Stimulated activated effector memory CD8-positive, alpha-beta T cell treated with anti-CD3 and anti-CD28 coated beads, Interleukin-12 subunit alpha, Interleukin-12 subunit beta, amount 100 ng/mL, for 72 hours (primary cell): ENCODE data around the gene RUNX1.

Experiments
- ATAC-seq: fragments of 150-1000 bp; cut with Tn5 transposase; 2 replicates; pipeline ENCODE4 v1.10.0; 2021
- DNase-seq, 2 donors: peaks; one replicate each; pipeline ENCODE4 v3.0.0; 2021 to 2022; ENCODE audit warnings: low spot score in 2 of 2
- H3K27ac Mint-ChIP-seq: one replicate; pipeline ENCODE4 v1.8.0; 2022; ENCODE audit warnings: mild to moderate bottlenecking, mixed read lengths
- H3K36me3 Mint-ChIP-seq: one replicate; pipeline ENCODE4 v1.8.0; 2022; ENCODE audit warnings: mild to moderate bottlenecking, mixed read lengths
- H3K4me1 Mint-ChIP-seq: one replicate; pipeline ENCODE4 v1.8.0; 2022; ENCODE audit warnings: mixed read lengths
- H3K4me3 Mint-ChIP-seq: one replicate; pipeline ENCODE4 v1.8.0; 2022; ENCODE audit warnings: mild to moderate bottlenecking, mixed read lengths
- H3K9me3 Mint-ChIP-seq: one replicate; pipeline ENCODE4 v1.8.0; 2022; ENCODE audit warnings: mixed read lengths

RUNX1 gene

GRCh38 chr21:35020436-35020835, 28.7 kb downstream of the RUNX1 start:
- Mint-ChIP-seq H3K9me3 (peaks cover 2% of the 10 kb centered on the region), H3K4me1 (peaks cover 85% of the 10 kb centered on the region), H3K4me3 (peak overlapping the region; percentile 17), H3K27ac (peak overlapping the region; percentile 41), H3K36me3 (peaks cover 13% of the 10 kb centered on the region)
- DNase-seq, result no peak
- peak; percentile 46 for ATAC-seq

DNA sequence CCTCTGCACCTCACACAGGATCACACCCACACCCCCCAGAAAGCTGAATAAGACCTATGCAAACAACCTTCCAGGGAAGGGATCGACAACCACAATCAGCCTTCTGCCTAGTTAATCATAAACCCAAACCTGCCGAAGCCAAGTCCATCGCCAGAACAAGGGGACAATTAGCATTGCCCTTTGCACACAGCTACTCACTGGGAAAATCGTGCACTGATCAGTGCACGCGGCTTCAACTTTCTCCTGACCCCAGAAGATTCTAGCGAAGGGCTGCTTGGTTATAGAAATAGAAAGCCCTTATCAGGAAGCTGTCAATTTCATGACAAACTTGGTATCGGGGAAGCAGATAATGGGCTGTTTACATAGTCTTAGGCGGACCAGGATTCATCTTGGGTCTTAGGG, 29.5 kb downstream of the RUNX1 start:
- H3K4me1 Mint-ChIP-seq, result peaks cover 85% of the 10 kb centered on the region
- peaks cover 2% of the 10 kb centered on the region for H3K9me3 Mint-ChIP-seq
- H3K4me3 Mint-ChIP-seq, result no peak overlapping the region
- peaks cover 10% of the 10 kb centered on the region for H3K36me3 Mint-ChIP-seq
- DNase-seq, result no peak
- H3K27ac Mint-ChIP-seq, result peak overlapping the region; percentile 41
- ATAC-seq, result no peak

DNA sequence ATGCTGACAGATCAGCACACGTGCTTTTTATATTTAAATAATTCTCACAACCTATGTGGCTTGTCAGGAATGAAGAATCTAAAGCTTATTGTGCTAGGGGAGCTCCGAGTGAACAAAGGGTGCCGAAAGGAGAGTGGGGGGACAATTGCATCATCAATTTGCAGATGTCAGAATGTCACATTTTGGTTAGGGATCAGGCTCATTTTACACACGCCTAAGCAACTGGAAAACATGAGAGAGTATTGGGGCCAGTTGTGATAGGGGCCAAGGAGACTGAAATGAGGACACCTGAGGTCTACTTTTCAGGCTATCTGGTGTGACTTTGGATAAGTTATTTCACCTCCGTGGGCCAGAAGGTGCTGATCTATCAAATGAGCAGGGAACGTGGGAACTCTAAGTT, 31.8 kb downstream of the RUNX1 start:
- H3K27ac Mint-ChIP-seq, result peak overlapping the region; percentile 76
- H3K4me3 Mint-ChIP-seq, result no peak overlapping the region
- no peaks in the 10 kb centered on the region for H3K36me3 Mint-ChIP-seq
- H3K4me1 Mint-ChIP-seq, result peaks cover 73% of the 10 kb centered on the region
- ATAC-seq, result no peak
- no peaks in the 10 kb centered on the region for H3K9me3 Mint-ChIP-seq
- DNase-seq, result no peak

DNA sequence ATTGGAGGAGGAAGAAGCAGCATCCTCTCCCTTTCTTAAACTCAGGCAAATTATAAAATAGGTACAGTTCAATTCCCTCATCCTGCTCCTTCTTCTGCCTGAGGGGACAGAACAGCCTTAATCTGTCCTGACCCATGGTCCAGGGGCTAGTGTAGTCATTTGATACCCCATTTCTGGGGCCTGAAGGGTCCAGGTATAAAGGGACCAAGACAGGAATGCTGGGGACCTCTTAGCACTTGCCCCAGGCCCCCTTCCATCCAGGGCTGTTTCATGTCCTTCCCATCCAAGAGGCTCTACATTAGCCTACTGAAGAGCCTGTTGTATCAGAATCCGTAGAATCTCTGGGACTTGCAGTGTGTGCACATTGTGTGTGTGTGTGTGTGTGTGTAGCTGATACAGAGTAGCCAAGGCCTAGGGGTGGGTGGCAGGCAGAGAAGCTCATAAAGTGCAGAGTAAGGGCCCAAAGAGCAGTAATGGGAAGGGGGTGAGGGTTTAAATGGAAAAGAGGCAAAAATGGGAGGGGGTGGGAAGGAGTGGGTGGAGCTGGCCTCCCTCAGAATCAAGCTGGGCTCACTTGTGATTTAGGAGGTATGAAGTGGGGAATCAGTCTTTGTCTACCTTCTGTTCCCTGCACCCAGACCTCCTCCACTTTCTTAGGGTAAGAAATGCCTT, 32.4 kb downstream of the RUNX1 start:
- H3K36me3 Mint-ChIP-seq, result no peaks in the 10 kb centered on the region
- H3K9me3 Mint-ChIP-seq, result no peaks in the 10 kb centered on the region
- peaks cover 72% of the 10 kb centered on the region for H3K4me1 Mint-ChIP-seq
- DNase-seq (no peak), ATAC-seq (no peak)
- H3K27ac Mint-ChIP-seq, result peak overlapping the region; percentile 76
- no peak overlapping the region for H3K4me3 Mint-ChIP-seq

DNA sequence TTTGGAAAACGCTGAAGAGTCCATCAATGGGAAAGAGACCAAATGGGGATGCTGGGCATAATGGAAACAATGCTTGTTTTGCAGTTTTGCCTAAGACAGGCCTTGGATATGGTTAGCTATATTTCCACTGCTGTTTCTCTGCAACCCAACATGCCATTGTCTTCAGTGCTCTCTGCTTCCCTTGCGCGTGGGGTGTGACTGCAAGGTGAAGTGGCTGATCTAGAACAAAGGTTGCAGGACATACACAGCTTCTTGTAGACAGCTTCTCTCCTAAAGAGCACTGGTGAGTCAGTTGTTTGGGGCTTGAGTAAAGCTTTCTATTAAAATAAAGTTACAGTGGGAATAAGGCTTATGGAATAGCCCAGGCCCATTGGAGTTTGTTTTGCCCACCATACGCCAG, 33.0 kb downstream of the RUNX1 start:
- DNase-seq, result no peak
- peaks cover 72% of the 10 kb centered on the region for H3K4me1 Mint-ChIP-seq
- H3K36me3 Mint-ChIP-seq, result no peaks in the 10 kb centered on the region
- peak overlapping the region; percentile 76 for H3K27ac Mint-ChIP-seq
- no peaks in the 10 kb centered on the region for H3K9me3 Mint-ChIP-seq
- no peak for ATAC-seq
- peak overlapping the region; percentile 10 for H3K4me3 Mint-ChIP-seq

DNA sequence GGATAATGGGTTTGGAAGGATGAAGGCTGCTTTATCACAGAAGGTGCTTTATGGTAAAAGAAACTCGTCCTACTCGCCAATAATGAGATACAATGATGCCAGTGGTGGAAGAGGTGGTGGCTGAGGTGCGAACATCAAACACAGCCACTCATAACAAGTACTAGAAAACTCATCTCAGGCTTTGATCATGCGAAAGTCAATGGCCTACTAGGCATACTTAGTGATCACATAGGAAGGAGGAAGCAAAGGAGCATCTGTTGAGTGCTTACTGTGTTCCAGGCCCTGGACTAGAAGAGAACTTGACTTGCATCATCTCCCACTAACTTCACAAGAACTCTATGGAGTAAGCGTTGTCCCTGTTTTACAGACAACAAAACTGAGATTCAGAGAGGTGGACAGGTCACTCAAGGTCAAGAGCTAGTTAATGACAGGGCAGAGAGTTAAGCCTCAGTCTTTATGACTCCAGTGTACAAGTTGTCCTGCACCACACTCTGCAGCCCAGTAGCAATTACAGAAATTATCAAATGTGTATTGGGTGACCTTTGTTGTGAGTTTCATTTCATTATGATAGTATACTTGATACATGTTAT, 33.6 kb downstream of the RUNX1 start:
- Mint-ChIP-seq H3K4me1 (peaks cover 70% of the 10 kb centered on the region), H3K27ac (peak overlapping the region; percentile 76), H3K4me3 (peak overlapping the region; percentile 10), H3K9me3 (no peaks in the 10 kb centered on the region), H3K36me3 (no peaks in the 10 kb centered on the region)
- DNase-seq (no peak), ATAC-seq (peak; percentile 99)

GRCh38 chr21:35014302-35015041, 34.6 kb downstream of the RUNX1 start:
- no peak for DNase-seq
- ATAC-seq, result no peak
- no peaks in the 10 kb centered on the region for H3K9me3 Mint-ChIP-seq
- peaks cover 70% of the 10 kb centered on the region for H3K4me1 Mint-ChIP-seq
- no peaks in the 10 kb centered on the region for H3K36me3 Mint-ChIP-seq
- H3K4me3 Mint-ChIP-seq, result peak overlapping the region; percentile 10
- H3K27ac Mint-ChIP-seq, result peak overlapping the region; percentile 76

- H3K4me3 Mint-ChIP-seq, result peak overlapping the region; percentile 50
- no peaks in the 10 kb centered on the region for H3K9me3 Mint-ChIP-seq
- H3K4me1 Mint-ChIP-seq, result peaks cover 76% of the 10 kb centered on the region
- no peak for DNase-seq
- no peaks in the 10 kb centered on the region for H3K36me3 Mint-ChIP-seq
- peak overlapping the region; percentile 68 for H3K27ac Mint-ChIP-seq
- ATAC-seq, result no peak
These were observed 37.4 kb downstream of the RUNX1 start for GRCh38 chr21:35011681-35012080.

DNA sequence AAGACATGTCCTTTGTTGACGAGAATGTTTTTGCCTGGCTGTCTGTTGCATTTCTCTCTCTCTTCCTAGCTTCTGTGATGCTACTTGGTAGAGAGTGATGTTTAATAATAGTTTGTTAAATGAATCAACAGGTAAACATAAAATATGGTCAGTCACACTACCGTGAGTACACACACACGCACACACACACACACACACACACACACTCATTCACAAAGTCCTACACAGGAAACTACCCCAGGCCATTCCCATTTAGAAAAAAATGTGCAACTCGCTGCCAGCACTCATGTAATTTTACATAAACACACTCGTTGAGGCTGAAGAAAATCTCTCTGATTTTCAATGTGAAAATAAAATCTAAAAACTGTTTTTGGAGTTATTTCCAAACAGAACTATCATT, 38.7 kb downstream of the RUNX1 start:
- H3K27ac Mint-ChIP-seq, result no peak overlapping the region

GRCh38 chr21:35007348-35007747, 41.8 kb downstream of the RUNX1 start:
- Mint-ChIP-seq H3K4me3 (no peak overlapping the region), H3K36me3 (no peaks in the 10 kb centered on the region), H3K4me1 (peaks cover 90% of the 10 kb centered on the region), H3K27ac (peak overlapping the region; percentile 85), H3K9me3 (no peaks in the 10 kb centered on the region)
- no peak for ATAC-seq
- no peak for DNase-seq

More for the DNA sequence above, 38.7 kb downstream of the RUNX1 start:
- no peaks in the 10 kb centered on the region for H3K9me3 Mint-ChIP-seq
- peaks cover 76% of the 10 kb centered on the region for H3K4me1 Mint-ChIP-seq
- H3K36me3 Mint-ChIP-seq, result no peaks in the 10 kb centered on the region
- DNase-seq (no peak), ATAC-seq (no peak)
- no peak overlapping the region for H3K4me3 Mint-ChIP-seq

DNA sequence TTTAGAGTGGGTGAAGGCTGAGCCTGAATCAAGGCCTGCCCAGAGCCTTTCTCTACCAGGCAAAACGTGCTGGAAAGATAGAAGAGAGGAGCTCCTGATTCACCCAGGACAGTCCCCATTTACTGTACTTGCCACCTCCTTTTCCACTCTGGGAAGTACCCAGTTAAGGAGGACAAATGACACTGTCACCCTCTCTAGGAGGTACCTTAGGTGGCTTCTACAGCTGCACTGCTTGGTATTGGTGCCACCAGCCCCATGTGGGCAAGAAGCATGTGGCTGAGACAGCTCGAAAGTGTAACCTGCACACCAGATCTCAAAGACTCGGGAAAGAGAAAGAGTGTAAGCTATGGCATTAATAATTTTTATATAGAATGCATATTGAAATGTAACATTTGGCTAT, 42.3 kb downstream of the RUNX1 start:
- H3K4me3 Mint-ChIP-seq, result no peak overlapping the region
- H3K27ac Mint-ChIP-seq, result peak overlapping the region; percentile 85
- H3K4me1 Mint-ChIP-seq, result peaks cover 92% of the 10 kb centered on the region

DNA sequence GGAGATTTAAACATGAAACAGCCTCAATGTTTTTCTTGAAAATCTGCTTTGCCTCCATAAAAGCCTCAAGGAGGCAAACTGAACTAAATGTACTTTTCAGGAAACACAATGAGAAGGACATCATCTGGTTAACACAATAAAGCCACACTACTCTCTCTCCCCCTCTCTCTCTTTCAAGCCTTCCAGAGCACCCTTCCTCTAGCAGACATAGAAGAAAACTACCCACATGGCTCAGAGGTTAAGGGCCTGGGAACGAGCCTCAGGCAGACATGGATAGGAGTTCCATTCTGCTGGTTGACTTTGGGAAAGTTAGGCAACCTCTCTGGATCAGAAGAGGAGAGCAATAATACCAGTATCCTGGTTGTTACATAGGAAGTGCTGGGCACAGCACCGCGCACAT, 42.9 kb downstream of the RUNX1 start:
- no peak for DNase-seq
- peak overlapping the region; percentile 80 for H3K27ac Mint-ChIP-seq
- H3K4me1 Mint-ChIP-seq, result peaks cover 92% of the 10 kb centered on the region
- ATAC-seq, result no peak
- no peaks in the 10 kb centered on the region for H3K9me3 Mint-ChIP-seq
- no peak overlapping the region for H3K4me3 Mint-ChIP-seq
- no peaks in the 10 kb centered on the region for H3K36me3 Mint-ChIP-seq

More for the DNA sequence above, 42.3 kb downstream of the RUNX1 start:
- Mint-ChIP-seq H3K9me3 (no peaks in the 10 kb centered on the region), H3K36me3 (no peaks in the 10 kb centered on the region)
- DNase-seq (no peak), ATAC-seq (no peak)

GRCh38 chr21:35005560-35006224, 43.4 kb downstream of the RUNX1 start:
- Mint-ChIP-seq H3K27ac (peak overlapping the region; percentile 80), H3K4me3 (no peak overlapping the region)

DNA sequence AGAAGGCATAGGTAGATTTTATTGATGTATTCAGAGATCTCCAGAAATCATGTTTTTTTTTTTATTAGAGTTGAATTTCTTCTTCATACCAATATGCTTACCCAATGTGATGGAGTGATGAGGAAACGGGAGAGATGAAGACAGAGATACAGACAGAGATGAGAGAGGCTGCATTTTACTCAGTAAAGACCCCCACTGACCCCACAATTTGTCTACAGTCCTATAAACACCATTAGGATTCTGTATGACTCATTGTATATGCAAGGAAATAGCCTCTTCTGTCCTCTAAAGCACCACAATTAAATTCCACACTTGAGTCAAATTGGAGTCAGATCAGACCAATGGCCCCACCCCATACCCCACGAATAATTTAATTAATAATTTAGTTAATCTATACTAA, 44.0 kb downstream of the RUNX1 start:
- Mint-ChIP-seq H3K36me3 (no peaks in the 10 kb centered on the region), H3K9me3 (no peaks in the 10 kb centered on the region), H3K27ac (peak overlapping the region; percentile 80), H3K4me3 (no peak overlapping the region), H3K4me1 (peaks cover 90% of the 10 kb centered on the region)
- peak; percentile 44 for ATAC-seq
- no peak for DNase-seq

More at GRCh38 chr21:35005560-35006224, 43.4 kb downstream of the RUNX1 start:
- DNase-seq (no peak), ATAC-seq (no peak)
- no peaks in the 10 kb centered on the region for H3K9me3 Mint-ChIP-seq
- H3K36me3 Mint-ChIP-seq, result no peaks in the 10 kb centered on the region
- peaks cover 92% of the 10 kb centered on the region for H3K4me1 Mint-ChIP-seq

DNA sequence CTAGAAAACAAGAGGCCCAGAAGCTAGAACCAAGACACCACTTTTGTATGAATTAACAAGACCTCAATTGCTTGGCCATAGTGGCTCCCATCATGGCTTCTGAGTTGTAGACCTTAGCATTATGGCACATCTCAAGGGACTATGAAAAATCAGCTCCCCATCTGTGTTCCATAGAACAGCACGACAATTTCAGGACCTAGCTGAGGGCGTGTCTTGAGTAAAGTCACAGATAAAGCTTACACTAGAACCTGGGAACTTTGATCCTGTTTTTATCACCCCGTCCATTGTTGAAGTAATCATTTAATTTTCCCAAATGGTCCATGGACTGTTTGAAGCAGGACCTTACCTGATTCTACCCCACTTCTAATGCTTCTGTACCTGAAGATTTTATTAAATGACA, 44.8 kb downstream of the RUNX1 start:
- no peak overlapping the region for H3K4me3 Mint-ChIP-seq
- peak overlapping the region; percentile 80 for H3K27ac Mint-ChIP-seq
- no peaks in the 10 kb centered on the region for H3K36me3 Mint-ChIP-seq
- DNase-seq (no peak), ATAC-seq (no peak)
- no peaks in the 10 kb centered on the region for H3K9me3 Mint-ChIP-seq
- H3K4me1 Mint-ChIP-seq, result peaks cover 92% of the 10 kb centered on the region
